GM21825 (cell line): Measurements from ENCODE around the gene APOBEC3H.

Source experiments
- ATAC-seq: cut with Tn5 transposase; IDR thresholded peaks from one replicate; pipeline ENCODE4 v1.9.1; 2021; ENCODE audit warnings: mild to moderate bottlenecking, moderate library complexity; ENCODE audit not compliant: unreplicated experiment

APOBEC3H gene

GRCh38 chr22:39152024-39152510, 55.0 kb downstream of the APOBEC3H start:
- ATAC-seq = no peak

GRCh38 chr22:39152511-39153219, 55.6 kb downstream of the APOBEC3H start, which contains the start of gene CBX7:
Gene CBX7, minus strand, starts transcription at chr22:39152680. Its CDS starts 236 bp downstream, at chr22:39152444.
- peak; percentile 60 for ATAC-seq

- ATAC-seq = peak; percentile 6
These were observed 56.2 kb downstream of the APOBEC3H start for GRCh38 chr22:39153220-39153717.
